Vagina (tissue), 2 donors: ENCODE data around the gene NCBP3.

Experiments used
- POLR2AphosphoS5 ChIP-seq, 2 donors: sonication (generic); formaldehyde crosslinking; IDR thresholded peaks; one replicate each; pipeline ENCODE4 v1.9.0; 2017; ENCODE audit warnings: antibody characterized with exemption in 2 of 2, mild to moderate bottlenecking in 2 of 2, low read depth in 1 of 2; ENCODE audit not compliant: insufficient read depth in 1 of 2
- TF ChIP-seq, protein P1 (sequence below), 3 experiments: fragments of 450-650 bp in 2 of 3; fragments of 200-600 bp in 1 of 3; sonication (generic) in 1 of 3; IDR thresholded peaks; one replicate each; pipeline ENCODE4 v1.5.1; 2017 to 2019; ENCODE audit warnings: antibody characterized with exemption in 3 of 3, mild to moderate bottlenecking in 2 of 3, moderate library complexity in 2 of 3

- TF ChIP-seq, protein P1, sequence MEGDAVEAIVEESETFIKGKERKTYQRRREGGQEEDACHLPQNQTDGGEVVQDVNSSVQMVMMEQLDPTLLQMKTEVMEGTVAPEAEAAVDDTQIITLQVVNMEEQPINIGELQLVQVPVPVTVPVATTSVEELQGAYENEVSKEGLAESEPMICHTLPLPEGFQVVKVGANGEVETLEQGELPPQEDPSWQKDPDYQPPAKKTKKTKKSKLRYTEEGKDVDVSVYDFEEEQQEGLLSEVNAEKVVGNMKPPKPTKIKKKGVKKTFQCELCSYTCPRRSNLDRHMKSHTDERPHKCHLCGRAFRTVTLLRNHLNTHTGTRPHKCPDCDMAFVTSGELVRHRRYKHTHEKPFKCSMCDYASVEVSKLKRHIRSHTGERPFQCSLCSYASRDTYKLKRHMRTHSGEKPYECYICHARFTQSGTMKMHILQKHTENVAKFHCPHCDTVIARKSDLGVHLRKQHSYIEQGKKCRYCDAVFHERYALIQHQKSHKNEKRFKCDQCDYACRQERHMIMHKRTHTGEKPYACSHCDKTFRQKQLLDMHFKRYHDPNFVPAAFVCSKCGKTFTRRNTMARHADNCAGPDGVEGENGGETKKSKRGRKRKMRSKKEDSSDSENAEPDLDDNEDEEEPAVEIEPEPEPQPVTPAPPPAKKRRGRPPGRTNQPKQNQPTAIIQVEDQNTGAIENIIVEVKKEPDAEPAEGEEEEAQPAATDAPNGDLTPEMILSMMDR (IDR thresholded peaks at IDR 0.05), result no peak
- no peak for TF ChIP-seq POLR2AphosphoS5 (IDR thresholded peaks at IDR 0.05; ENCODE audit: insufficient read depth in 1 of 2, low read depth in 1 of 2)
Measured at GRCh38 chr17:3755335-3756030, 90.6 kb downstream of the NCBP3 start.
